ENCODE results near the gene ERC2. TPM values are rescaled to one million over a fixed set of nuclear protein-coding genes. Genes with fewer than 3 reads are reported as not detected.

The ERC2 gene
- total and polyA plus RNA-seq, 9 donors: 1.2 to 9.4 (median 5.4) TPM

DNA sequence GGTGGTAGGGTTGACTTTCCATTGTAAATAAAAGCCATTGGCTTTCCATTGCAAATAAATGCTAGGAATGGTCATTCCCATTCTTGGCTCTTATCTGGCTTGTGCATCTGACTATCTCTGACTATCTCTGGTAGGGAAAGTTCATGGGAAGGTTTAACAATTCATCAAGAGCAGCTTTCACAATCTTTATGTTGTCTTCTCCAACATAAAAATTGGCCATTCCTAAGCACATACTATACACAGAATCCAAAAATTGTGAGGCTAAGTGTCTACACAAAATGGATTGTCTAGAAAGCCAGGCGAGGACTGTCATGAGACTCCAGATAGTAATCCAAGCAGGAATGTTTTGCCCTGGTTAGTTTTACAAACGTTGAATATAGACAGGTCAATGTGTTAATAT is 926.8 kb downstream of the ERC2 start:
- 38 to 61% (median 58%) methylated on average over 2 of the region's 2 CpGs for WGBS, 3 donors
- no peak for DNase-seq
- TF ChIP-seq, protein P1, sequence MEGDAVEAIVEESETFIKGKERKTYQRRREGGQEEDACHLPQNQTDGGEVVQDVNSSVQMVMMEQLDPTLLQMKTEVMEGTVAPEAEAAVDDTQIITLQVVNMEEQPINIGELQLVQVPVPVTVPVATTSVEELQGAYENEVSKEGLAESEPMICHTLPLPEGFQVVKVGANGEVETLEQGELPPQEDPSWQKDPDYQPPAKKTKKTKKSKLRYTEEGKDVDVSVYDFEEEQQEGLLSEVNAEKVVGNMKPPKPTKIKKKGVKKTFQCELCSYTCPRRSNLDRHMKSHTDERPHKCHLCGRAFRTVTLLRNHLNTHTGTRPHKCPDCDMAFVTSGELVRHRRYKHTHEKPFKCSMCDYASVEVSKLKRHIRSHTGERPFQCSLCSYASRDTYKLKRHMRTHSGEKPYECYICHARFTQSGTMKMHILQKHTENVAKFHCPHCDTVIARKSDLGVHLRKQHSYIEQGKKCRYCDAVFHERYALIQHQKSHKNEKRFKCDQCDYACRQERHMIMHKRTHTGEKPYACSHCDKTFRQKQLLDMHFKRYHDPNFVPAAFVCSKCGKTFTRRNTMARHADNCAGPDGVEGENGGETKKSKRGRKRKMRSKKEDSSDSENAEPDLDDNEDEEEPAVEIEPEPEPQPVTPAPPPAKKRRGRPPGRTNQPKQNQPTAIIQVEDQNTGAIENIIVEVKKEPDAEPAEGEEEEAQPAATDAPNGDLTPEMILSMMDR (IDR thresholded peaks at IDR 0.05): no peak
- TF ChIP-seq POLR2A (IDR thresholded peaks at IDR 0.05) (no peak), EP300 (IDR thresholded peaks at IDR 0.05) (no peak)

GRCh38 chr3:55541016-55541415 is 927.3 kb downstream of the ERC2 start:
- intact Hi-C loops (cut with DNase I): no loop called here
- TF ChIP-seq, protein P1 (IDR thresholded peaks at IDR 0.05): no peak
- no peak for TF ChIP-seq EP300 (IDR thresholded peaks at IDR 0.05)
- no peak for TF ChIP-seq POLR2A (IDR thresholded peaks at IDR 0.05)
- Histone ChIP-seq H3K36me3 (no peaks in the 10 kb centered on the region), H3K9me3 (no peaks in the 10 kb centered on the region), H3K27ac (no peak overlapping the region), H3K27me3 (no peaks in the 10 kb centered on the region), H3K4me1 (ENCODE audit: insufficient read depth) (peaks cover 2% of the 10 kb centered on the region), H3K4me3 (no peak overlapping the region)
- no peak for DNase-seq
- WGBS, 3 donors: 33 to 34% (median 33%) methylated on average over 3 of the region's 3 CpGs

More for the DNA sequence above, 926.8 kb downstream of the ERC2 start:
- H3K4me1 ChIP-seq (ENCODE audit: insufficient read depth): peaks cover 2% of the 10 kb centered on the region
- H3K4me3 ChIP-seq: no peak overlapping the region
- intact Hi-C loops (cut with DNase I): no loop called here
- no peaks in the 10 kb centered on the region for H3K36me3 ChIP-seq
- no peaks in the 10 kb centered on the region for H3K9me3 ChIP-seq
- H3K27ac ChIP-seq: no peak overlapping the region
- H3K27me3 ChIP-seq: no peaks in the 10 kb centered on the region

DNA sequence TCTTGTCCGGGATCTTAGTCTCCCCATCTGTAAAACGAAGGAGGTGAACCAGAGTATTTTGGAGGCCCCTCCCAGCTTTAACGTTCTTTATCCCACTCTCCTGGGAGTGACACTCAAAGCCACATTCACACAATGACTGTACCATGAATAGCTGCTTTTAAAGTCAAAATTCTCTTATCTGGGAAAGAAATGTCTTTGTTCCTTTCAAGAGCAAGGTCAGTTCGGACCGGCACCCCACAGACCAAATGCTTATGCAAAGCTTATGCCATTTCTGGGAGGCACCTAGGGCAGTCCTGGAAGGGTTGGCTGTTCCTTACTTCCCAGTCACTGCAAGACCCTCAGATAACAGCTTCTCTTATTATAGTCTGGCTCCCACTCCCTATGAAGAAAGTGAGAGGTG is 927.7 kb downstream of the ERC2 start:
- no peaks in the 10 kb centered on the region for H3K36me3 ChIP-seq
- 46 to 57% (median 52%) methylated on average over 5 of the region's 5 CpGs for WGBS, 3 donors
- no peaks in the 10 kb centered on the region for H3K27me3 ChIP-seq
- no peak for DNase-seq
- intact Hi-C loops (cut with DNase I): no loop called here
- peaks cover 2% of the 10 kb centered on the region for H3K4me1 ChIP-seq (ENCODE audit: insufficient read depth)
- TF ChIP-seq POLR2A (IDR thresholded peaks at IDR 0.05): no peak
- TF ChIP-seq EP300 (IDR thresholded peaks at IDR 0.05): no peak
- TF ChIP-seq, protein P1 (IDR thresholded peaks at IDR 0.05): no peak
- H3K27ac ChIP-seq: no peak overlapping the region
- H3K4me3 ChIP-seq: no peak overlapping the region
- H3K9me3 ChIP-seq: no peaks in the 10 kb centered on the region

- no peaks in the 10 kb centered on the region for H3K9me3 ChIP-seq
- no peak for DNase-seq
- H3K36me3 ChIP-seq: no peaks in the 10 kb centered on the region
- TF ChIP-seq POLR2A (IDR thresholded peaks at IDR 0.05) (no peak), EP300 (IDR thresholded peaks at IDR 0.05) (no peak)
- TF ChIP-seq, protein P1 (IDR thresholded peaks at IDR 0.05): no peak
- peaks cover 2% of the 10 kb centered on the region for H3K4me1 ChIP-seq (ENCODE audit: insufficient read depth)
- H3K4me3 ChIP-seq: no peak overlapping the region
- intact Hi-C loops (cut with DNase I): no loop called here
- H3K27me3 ChIP-seq: no peaks in the 10 kb centered on the region
- WGBS, 3 donors: 93 to 96% (median 94%) methylated on average over 4 of the region's 4 CpGs
- H3K27ac ChIP-seq: no peak overlapping the region
These were observed 930.1 kb downstream of the ERC2 start for GRCh38 chr3:55538158-55538557.

Data from ovary (tissue), 9 donors.